GM19395 (cell line): ENCODE data around the gene TSPYL1.
"Not testable (repeated sequence)": the region's sequence is repeated elsewhere in the genome, so short reads cannot be mapped to it uniquely, and the experiment has no call there.

Experiments used
- ATAC-seq: cut with Tn5 transposase; IDR thresholded peaks from one replicate; pipeline ENCODE4 v1.9.1; 2021; ENCODE audit warnings: mild to moderate bottlenecking, moderate library complexity; ENCODE audit not compliant: unreplicated experiment

TSPYL1 gene

DNA sequence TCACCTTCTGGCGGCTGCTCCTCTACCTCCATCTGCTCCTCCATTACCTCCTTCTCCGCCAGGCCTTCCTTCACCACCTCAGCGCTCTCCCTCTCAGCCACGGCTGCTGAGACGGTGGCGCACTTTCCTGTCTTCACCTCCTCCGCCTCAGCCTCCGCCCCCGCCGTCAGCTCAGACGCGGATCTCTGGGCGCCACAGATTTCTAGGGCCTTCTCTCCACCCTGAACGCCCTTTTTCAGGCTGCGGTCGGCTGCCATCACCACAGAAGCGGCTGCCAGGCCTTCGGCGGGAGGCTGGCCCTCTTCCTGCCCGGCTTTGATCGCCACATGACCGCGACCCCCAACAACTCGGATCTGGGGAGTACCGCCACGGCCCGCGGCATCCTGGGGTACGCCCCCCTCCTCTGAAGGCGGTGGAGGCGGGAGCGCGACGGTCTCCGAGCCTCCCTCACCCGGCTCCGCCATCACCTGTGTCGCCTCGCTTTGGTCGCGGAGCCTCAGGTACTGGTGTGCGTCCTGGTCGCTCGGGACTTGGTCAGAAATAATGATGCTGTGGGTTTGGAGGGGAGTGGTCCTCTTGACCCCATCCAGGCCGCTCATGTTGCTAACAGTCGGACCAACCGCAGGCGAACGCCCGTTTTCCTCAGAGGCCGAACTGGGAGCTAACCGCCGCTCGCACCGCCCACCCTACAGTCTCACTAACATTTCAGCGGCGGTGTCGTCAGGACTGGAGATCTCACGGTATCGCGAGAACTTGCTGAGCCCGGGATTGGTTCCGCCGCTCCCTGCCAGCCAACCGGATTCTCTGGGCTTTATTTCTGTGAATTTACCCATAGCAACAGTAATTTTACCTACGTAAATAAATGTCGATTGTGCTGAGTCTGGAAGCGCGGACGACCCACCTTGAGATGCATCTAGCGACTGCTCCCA is at the start of gene TSPYL1:
TSPYL1 (minus strand) TSS at position 699 of the 929 bp plus-strand sequence; CDS start at position 599, 100 bp downstream.
- ATAC-seq, result peak; percentile 93

DNA sequence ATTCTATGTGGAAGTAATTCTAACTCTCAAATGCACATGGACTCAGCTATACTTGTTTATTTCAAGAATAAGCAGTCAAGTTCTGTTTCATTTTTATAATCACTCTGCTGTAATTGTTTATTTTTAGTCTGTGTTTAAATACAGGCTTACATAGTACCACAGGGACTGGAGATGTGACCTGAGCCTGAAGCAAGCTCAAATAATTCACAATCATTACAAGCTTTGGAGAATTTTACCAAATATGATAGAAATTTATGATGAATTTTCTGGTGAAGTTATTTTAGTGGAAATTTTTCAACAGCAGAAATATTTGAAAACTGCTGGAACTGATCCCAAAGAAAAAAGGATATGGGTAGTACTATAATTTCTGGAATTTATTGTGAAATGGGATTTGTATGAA is 49.4 kb upstream of the TSPYL1 start:
- ATAC-seq, result no peak

DNA sequence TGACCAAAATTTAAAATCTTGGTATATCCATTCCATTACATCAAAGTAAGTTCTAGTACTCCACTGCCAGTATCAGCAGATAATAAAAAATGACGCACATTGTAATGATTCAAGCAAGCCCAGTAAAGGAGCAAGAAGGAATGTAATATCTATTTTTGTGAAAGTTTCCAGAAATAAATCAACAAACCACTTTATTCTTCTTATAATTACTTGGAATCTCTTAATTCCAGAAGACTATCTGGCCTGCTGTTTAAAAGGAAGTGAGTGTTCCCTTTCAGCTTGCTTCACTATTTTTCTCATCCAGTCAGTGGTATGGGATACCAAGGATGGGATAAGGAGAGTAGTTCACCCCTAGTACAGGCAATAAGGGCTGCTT is 48.8 kb upstream of the TSPYL1 start:
- ATAC-seq, result no peak

DNA sequence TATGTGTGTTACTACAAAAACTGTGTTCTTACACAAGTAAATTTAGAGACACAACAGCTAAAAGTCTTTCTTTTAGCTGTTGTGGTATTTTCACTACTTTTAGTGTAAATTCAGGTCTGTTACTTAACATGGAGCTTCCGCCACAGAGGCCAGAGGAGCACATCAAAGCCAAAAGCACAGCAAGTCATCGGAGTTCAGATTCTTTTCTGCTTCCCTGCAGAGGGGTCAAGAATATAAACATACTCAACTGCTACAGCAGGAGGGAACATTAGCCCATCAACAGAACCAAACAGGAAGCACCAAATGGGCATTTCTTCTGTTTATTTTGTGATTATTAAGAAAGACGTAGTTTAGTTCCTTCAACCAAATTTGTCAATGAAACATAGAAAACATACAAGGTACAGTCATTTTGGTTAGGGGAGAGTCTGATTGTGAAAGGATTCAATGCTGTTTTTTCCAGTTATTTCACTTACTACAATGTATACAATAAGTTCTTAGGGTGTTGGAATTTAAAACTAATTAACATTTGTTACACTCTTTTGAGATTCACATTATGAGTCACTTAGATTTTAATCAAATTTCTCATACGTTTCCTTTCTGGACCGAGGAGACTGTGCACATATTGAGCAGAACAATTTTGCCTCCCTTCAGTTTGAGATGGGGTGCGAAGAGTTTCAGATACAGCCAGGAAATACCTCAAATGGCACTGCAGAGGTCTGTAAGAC is 48.2 kb upstream of the TSPYL1 start:
- ATAC-seq, result no peak

DNA sequence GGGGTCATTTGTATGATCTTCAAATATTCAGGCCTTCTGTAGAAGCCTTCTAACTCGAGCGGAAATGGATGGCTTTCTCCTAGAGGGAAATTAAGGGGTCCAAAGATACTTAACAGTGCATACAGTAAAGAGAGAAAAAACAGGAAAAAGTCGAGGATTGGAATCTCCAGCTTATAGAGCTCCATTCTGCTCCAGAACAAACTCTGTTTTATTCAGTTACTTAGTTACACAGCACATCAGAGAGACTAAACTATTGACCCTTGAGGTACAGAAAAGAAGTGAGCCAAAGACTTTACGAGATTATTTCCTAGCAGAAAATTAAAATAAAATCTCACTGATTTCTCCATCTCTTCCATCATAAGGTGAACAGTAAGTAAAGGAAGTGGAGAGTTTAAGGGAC is 47.3 kb upstream of the TSPYL1 start:
- ATAC-seq, result no peak

DNA sequence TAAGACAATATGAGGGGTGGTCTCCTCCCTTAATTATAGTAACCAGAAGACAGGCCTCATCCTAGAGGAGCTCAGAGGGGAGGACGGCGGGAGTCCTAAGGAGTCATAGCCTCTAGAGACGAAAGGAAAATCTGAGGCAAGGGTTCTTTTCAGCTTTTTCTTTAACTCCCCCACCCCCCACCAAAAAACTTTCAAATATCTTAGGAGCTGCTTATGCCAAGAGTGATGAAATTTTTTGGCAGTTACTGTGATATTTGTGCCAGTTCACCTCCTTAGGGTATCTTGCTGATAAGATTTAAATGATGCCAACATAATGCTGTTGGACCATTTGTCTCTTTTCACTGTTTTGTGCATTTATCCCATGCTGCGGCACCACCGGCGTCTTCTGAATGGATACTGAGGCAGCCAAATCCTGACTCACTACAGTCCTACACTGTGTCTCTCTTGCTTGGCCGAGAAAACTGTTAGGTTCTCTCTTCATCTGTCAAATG is 46.5 kb upstream of the TSPYL1 start:
- no peak for ATAC-seq

DNA sequence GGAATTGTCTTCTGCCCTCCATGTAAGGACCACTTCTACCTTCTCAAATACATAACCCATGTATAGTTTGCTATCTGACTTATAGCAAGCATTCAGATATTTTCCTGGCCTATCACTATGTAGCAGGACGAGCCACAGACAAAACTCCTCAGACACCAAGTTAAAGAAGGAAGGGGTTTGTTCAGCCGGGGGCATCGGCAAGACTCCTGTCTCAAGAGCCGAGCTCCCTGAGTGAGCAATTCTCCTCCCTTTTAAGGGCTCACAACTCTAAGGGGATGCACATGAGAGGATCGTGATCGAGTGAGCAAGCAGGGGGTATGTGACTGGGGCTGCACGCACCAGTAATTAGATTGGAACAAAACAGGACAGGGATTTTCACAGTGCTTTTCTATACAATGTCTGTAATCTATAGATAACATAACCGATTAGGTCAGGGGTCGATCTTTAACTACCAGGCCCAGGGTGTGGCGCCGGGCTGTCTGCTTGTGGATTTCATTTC is 46.0 kb upstream of the TSPYL1 start:
- ATAC-seq, result not testable (repeated sequence)

DNA sequence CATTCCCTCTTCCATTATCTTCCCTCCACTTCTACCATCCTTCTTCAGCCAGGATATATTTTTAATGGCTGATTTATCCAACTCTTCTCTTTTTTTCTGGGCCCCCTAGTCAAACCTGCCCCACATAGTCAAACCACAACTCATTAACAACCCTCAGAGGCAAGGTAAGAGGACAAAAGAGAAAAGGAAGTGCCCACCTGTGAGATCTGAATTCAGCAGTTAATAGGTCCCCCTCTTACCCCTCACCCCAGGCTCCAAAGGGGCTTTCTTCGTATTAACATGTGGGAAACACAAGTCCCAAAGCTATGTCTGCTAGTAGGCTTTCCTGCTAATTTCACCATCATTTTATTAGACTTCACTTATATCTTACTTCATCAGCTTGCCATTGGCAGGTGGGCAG is 44.1 kb upstream of the TSPYL1 start:
- no peak for ATAC-seq

DNA sequence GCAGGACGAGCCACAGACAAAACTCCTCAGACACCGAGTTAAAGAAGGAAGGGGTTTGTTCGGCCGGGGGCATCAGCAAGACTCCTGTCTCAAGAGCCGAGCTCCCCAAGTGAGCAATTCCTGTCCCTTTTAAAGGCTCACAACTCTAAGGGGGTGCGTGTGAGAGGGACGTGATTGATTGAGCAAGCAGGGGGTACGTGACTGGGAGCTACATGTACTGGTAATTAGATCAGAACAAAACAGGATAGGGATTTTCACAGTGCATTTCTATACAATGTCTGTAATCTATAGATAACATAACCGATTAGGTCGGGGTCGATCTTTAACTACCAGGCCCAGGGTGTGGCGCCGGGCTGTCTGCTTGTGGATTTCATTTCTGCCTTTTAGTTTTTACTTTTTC is 42.2 kb upstream of the TSPYL1 start:
- not testable (repeated sequence) for ATAC-seq

DNA sequence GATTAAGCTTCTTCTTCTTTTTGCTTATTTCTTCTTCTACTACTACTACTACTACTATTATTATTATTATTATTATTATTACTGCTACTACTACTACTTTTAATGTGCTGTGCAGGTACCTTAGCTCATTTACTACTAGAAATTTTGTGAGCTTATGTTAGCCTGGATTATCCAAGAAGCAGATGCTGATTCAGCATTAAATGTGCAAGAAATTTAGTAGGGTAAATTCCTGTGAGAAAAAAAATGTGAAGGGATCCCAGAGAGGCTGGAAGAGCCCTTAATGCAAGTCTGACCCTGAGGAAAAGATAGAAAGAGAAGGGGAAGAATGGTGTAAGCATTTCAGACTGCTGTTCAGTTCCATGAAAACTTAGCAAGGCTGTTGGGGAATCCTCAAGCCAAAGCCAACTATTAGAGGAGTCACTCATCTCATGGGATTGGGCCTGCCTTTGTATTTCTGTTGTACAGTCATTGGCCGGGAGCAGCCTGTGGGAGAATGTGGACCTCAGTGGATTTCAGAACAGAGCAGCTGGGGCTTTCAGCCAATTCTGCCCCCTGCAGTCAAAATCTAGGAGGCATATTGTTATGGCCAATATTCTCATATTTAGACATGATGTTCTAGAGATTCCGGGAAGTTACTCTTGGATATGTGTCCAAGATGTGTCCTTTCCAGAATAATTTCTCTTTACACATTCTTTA is 37.2 kb upstream of the TSPYL1 start:
- ATAC-seq, result no peak

DNA sequence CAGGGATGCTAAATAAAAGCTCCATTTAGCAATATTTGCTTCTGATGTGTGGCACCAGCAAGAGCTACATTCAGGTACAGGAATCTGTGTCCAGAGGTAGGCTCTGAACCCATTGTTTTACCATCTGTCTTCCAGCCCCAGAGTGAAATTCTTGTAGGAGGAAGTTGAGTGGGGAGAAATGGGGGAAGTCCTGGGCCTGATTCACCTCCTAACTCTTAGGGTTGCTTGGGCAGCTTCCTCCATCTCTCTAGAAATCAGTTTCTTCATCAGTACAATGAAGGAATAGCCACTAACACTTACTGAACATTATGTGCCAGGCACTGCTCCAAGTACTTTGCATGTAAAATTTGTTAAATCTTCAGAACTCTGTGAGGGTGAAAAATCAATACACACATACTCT is 35.1 kb upstream of the TSPYL1 start:
- ATAC-seq, result no peak

DNA sequence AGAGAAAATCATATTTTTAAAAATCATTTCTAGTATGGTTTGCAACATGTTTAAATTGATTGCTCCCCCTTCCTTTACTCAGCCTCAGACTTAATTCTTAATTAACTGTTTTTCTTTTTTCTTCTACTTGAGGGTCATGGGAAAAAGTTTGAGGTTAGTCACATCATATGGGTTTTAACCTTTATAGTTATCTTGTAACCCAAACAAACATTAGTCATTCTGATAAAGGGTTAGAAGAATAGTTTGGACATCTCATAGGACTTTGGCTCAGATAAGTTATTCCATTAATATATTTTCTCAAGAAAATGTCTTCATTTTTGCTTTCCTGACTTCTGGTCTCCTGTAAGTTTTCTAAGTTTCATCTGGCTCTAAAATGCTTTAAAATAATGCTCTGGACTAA is 34.5 kb upstream of the TSPYL1 start:
- no peak for ATAC-seq

DNA sequence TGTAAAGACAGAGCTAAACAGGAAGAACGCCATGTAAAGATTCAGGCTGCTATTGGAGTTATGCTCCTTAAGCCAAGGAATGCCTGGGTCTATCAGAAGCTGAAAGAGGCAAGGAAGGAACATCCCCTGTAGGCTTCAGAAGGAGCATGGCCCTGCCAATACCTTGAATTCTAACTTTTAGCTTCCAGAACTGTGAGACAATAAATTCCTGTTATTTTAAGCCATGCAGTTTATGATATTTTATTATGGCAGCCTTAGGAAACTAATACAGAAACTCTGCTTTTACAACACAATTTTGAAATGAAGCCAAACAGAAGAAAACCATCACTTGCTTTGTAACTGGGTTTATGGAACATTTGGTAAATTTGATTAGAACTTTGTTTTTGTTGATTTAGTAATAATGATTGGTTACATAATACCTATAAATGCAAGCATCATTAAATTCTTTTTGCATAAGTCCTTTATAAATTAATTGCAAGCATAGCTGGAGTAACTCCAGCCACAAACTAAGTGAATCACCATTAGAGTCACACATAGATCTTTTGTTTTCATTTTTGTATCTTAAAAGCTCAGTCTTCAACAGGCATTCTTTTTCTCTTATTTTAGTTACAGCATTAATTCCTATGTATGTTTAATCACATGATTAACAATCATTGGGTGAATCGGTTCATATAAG is 33.5 kb upstream of the TSPYL1 start:
- no peak for ATAC-seq

DNA sequence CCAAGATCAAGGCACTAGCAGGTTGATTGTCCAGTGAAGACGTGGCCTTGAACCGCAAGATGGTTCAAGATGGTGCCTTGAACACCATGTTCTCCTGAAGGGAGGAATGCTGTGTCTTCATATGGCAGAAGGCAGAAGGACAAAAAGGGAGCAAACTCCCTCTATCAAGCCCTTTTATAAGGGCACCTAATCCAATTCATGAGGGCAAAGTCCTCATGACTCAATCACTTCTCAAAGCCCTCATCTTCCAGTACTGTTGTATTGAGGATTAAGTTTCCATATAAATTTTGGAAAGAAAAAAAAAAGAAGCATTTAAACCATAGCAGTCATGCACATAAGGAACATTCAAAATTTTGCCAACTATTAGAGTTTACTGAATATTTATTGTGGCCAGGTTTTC is 29.9 kb upstream of the TSPYL1 start:
- no peak for ATAC-seq

DNA sequence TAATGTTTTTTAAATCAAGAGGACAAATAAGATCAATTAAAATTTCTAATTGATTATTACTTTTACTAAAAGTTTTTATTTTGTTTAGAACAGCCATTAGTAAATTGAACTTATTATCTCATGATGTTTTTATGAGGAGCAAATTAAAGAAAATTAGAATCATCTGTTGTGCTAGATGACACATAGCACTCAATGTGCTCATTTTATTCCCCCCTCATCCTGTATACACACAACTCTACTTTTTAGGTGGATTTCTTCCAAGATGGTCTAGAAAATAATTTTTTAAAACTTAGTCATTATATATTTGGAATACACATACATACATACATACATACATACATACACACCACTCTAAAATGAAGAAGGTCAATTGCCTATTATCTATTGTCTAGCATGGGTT is 29.3 kb upstream of the TSPYL1 start:
- no peak for ATAC-seq

DNA sequence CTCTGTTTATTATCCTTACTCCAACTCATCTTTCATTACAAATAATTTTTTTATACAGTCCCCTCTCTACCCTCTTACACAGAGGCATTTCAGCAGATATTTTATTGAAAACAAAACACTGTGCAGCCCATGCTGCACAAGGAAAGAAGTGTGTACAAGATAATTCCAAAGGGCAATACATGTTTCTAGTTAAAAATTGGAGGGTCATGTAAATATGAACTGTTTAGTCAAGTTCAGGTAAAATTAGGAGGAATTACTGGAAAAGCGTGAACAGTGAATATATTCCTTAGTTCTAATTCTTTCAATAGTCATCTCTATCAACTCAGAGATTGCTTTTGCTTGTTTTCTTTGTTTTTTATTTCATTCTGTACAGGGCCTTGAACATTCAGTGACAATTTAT is 27.9 kb upstream of the TSPYL1 start:
- no peak for ATAC-seq

DNA sequence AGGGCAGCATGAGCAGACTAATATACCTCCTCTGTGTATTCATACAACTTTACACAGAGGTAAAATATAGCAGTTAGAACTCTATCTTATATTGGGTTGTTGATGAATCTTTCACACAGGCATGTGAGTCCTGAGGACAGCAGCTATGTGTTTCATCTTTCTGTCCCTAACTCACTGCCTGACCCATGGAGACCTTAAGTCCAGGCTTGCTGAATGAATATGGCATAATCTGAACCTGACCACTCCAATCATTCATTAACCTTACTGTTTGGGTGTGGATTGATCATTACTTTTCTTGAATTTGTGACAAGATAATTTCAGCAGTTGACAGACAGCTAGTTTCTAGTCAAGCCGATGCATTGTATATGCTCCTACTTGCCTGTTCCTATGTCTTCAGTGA is 27.3 kb upstream of the TSPYL1 start:
- ATAC-seq, result no peak

DNA sequence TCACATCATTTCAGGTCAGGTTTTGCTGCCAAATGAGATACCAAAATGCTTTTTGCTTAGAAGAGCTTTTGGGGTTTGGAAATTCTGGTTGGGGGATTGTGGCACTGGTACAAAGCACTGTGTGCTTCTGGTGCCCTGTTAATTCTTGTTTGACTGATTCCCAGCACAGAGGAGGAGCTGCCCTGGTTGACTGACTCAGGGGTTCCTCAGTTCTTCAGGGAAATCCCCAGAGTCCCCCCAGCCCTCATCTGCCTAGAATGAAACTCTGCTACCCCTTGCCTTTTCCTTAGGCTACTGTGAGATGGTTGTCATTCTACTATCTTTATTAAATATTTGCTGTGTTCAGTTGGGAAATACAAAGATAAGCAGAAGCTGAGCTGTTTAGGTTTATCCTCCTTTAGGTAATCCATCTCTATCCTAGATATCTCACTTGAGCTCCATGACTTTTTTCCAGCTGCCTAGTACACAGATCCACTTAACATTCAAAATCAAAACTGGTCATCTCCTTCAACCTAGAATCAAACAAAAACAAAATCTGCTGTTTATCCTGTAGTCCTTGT is 24.9 kb upstream of the TSPYL1 start:
- ATAC-seq, result no peak

DNA sequence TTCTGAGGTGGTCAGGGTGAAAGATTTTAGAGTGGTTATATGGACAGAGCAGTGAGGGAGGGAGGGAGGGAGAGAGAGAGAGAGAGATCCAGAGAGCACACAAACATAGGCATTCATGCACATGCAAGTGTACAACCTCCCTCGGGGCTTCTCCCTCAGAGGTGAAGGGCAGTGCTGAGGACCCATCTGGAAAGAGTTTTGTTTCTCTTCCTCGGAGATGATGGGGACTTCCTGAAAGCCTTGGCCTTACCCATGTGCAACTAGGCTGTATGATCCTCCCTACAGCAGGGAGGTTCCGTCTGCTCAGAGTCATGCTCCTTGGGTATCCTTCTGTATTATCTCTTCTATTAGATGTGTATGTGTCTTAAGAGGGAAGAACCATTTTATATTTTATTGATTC is 21.4 kb upstream of the TSPYL1 start:
- ATAC-seq, result no peak

DNA sequence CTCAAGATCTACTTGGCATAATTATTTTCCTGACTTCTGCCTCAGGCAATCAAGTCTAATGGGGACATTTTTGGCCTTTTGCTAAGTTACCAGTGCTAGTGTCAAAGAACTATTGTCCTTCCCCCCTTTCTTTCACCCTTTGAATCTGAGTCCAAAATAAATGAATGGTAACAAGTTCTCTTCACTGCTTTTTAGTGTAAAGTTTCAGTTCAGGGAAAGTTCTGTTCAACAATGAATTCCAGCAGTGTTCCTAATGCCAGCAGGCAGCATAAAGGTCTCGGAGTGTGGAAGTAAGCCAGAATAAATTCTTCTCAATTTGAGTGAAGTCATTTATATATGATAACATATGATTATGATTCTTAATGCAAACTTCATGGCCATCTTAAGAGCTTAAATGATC is 20.8 kb upstream of the TSPYL1 start:
- no peak for ATAC-seq
